GM12878 (cell line): ENCODE results near the gene CCSER2. TPM values are rescaled to one million over a fixed set of nuclear protein-coding genes. Genes with fewer than 3 reads are reported as not detected.

Source experiments
- ATAC-seq: fragments of 200-7000 bp; cut with Tn5 transposase; 3 replicates; pipeline ENCODE4 v1.9.1; 2020; ENCODE audit warnings: mild to moderate bottlenecking, moderate library complexity
- BruUV-seq: library from RNA; stranded (reverse); fragments of 400-500 nt; replicated peaks from 2 replicates; lab custom pipeline; 2021; lab: Mats Ljungman, UMichigan
- CTCF ChIA-PET: fragments of 300-600 bp; sonication (Branson Sonifier 250); formaldehyde crosslinking; extraction: SDS; loops from one replicate; lab custom pipeline; 2021; ENCODE audit warnings: inconsistent platforms; lab: Yijun Ruan, JAX
- POLR2A ChIA-PET: fragments of 350-600 bp; formaldehyde crosslinking; extraction: SDS; loops from one replicate; lab custom pipeline; 2021; ENCODE audit warnings: inconsistent platforms; lab: Charles Lee
- RAD21 ChIA-PET: fragments of 300-600 bp; sonication (Branson Sonifier 250); formaldehyde crosslinking; loops from one replicate; lab custom pipeline; 2023; ENCODE audit warnings: antibody characterized with exemption; ENCODE audit not compliant: unreplicated experiment; lab: Charles Lee
- SMC1A ChIA-PET: fragments of 300-600 bp; sonication (Branson Sonifier 250); formaldehyde crosslinking; loops from one replicate; lab custom pipeline; 2023; ENCODE audit not compliant: unreplicated experiment, uncharacterized antibody; lab: Charles Lee
- DNase-seq: peaks from one replicate; pipeline ENCODE4 v3.0.0-alpha.2; 2011; ENCODE audit warnings: low read depth, low spot score
- FAIRE-seq: peaks from 3 replicates; lab custom pipeline; 2011; peaks lifted over from hg19 to GRCh38; lab: Jason Lieb, UNC
- H2AFZ ChIP-seq: 2 replicates; pipeline ENCODE4 v1.6.0; 2011; ENCODE audit warnings: low read depth, low read length, control low read depth; ENCODE audit not compliant: control insufficient read depth
- H3K27ac ChIP-seq: 2 replicates; pipeline ENCODE4 v1.5.1; 2011; ENCODE audit warnings: control low read depth; ENCODE audit not compliant: control insufficient read depth, insufficient read depth
- H3K27me3 ChIP-seq, 2 experiments: replicated peaks in 1 of 2; 2 replicates each; pipeline versions ENCODE4 v1.6.0 to v1.6.1; 2011; ENCODE audit warnings: low read length in 1 of 2; ENCODE audit not compliant: control insufficient read depth in 2 of 2, insufficient read depth in 2 of 2
- H3K36me3 ChIP-seq, 2 experiments: 2 replicates each; pipeline ENCODE4 v1.5.1; 2011; ENCODE audit warnings: low read length in 1 of 2; ENCODE audit not compliant: control insufficient read depth in 2 of 2, insufficient read depth in 2 of 2
- H3K4me1 ChIP-seq: 2 replicates; pipeline ENCODE4 v1.6.1; 2011; ENCODE audit warnings: mild to moderate bottlenecking, low read length, moderate library complexity, mixed read lengths; ENCODE audit not compliant: control insufficient read depth, insufficient read depth
- H3K4me2 ChIP-seq: 2 replicates; pipeline ENCODE4 v1.6.0; 2011; ENCODE audit warnings: control low read depth; ENCODE audit not compliant: control insufficient read depth, insufficient read depth
- H3K4me3 ChIP-seq: fragments of 200-600 bp; sonication (generic); 2 replicates; pipeline ENCODE4 v1.5.1; 2016
- H3K79me2 ChIP-seq: 2 replicates; pipeline ENCODE4 v1.6.0; 2011; ENCODE audit warnings: low read length; ENCODE audit not compliant: control insufficient read depth, insufficient read depth
- H3K9ac ChIP-seq: 2 replicates; pipeline ENCODE4 v1.8.0; 2011; ENCODE audit warnings: low read length, control low read depth, mixed read lengths; ENCODE audit not compliant: control insufficient read depth, insufficient read depth
- H3K9me3 ChIP-seq: replicated peaks from 3 replicates; pipeline ENCODE4 v1.5.1; 2011; ENCODE audit warnings: mild to moderate bottlenecking, low read length; ENCODE audit not compliant: control insufficient read depth, insufficient read depth
- H4K20me1 ChIP-seq: 2 replicates; pipeline ENCODE4 v1.6.0; 2011; ENCODE audit not compliant: control insufficient read depth, insufficient read depth
- ATF3 ChIP-seq: IDR thresholded peaks from 2 replicates; pipeline ENCODE4 v1.6.1; 2011; ENCODE audit warnings: low read depth, mild to moderate bottlenecking, low read length, moderate library complexity, borderline replicate concordance; ENCODE audit errors: extremely low read depth
- E2F4 ChIP-seq: IDR thresholded peaks from 2 replicates; pipeline ENCODE4 v1.6.1; 2012; ENCODE audit warnings: low read depth, low read length, improper control_type of control experiment
- EZH2 ChIP-seq: IDR thresholded peaks from 2 replicates; pipeline ENCODE4 v1.6.1; 2012; ENCODE audit warnings: low read depth, mild to moderate bottlenecking, control low read depth, inconsistent platforms, low read length, borderline replicate concordance; ENCODE audit not compliant: control insufficient read depth
- PRDM15 ChIP-seq: fragments of 450-650 bp; formaldehyde crosslinking; IDR thresholded peaks from 2 replicates; pipeline ENCODE4 v1.4.0; 2020; ENCODE audit warnings: mild to moderate bottlenecking, moderate library complexity
- STAT3 ChIP-seq: IDR thresholded peaks from 2 replicates; pipeline ENCODE4 v1.6.1; 2011; ENCODE audit warnings: low read depth, low read length, improper control_type of control experiment
- YY1 ChIP-seq: IDR thresholded peaks from 2 replicates; pipeline ENCODE4 v1.6.1; 2011; ENCODE audit warnings: low read depth, mild to moderate bottlenecking, low read length
- ZBTB4 ChIP-seq: fragments of 450-650 bp; formaldehyde crosslinking; IDR thresholded peaks from 2 replicates; pipeline ENCODE4 v1.4.0; 2022; ENCODE audit warnings: mild to moderate bottlenecking, moderate library complexity
- ZBTB40 ChIP-seq: fragments of 450-650 bp; IDR thresholded peaks from 2 replicates; pipeline ENCODE4 v1.6.1; 2016; ENCODE audit warnings: mild to moderate bottlenecking, moderate library complexity, borderline replicate concordance
- ZNF622 ChIP-seq: fragments of 450-650 bp; IDR thresholded peaks from 2 replicates; pipeline ENCODE4 v1.6.1; 2017; ENCODE audit warnings: mild to moderate bottlenecking, inconsistent platforms
- whole genome bisulfite sequencing: methylation state at CpG from one replicate; pipeline ENCODE4 v1.1.6; 2016; ENCODE audit warnings: low lambda C conversion rate; ENCODE audit not compliant: insufficient replicate concordance, insufficient coverage; ENCODE audit errors: missing lambda C conversion rate; 5-methylcytosine and 5-hydroxymethylcytosine counted together
- in situ Hi-C: fragments of 300-500 bp; cut with MboI; formaldehyde crosslinking; loops from 9 replicates; pipeline ENCODE4 v1.14.3; 2018; ENCODE audit warnings: mixed read lengths
- intact Hi-C: fragments of 100-400 bp; cut with micrococcal nuclease; formaldehyde crosslinking; loops from one replicate; pipeline ENCODE4 v1.14.2; 2022; ENCODE audit not compliant: unreplicated experiment
- polyA plus RNA-seq, 11 experiments: library from polyadenylated mRNA; depleted of rRNA in 4 of 11; unstranded in 6 of 11; stranded (reverse) in 5 of 11; fragments of >200 nt; fragmentation: Nextera tagmentation in 4 of 11; fragmentation: Illumina TruSeq in 1 of 11; extraction: Ambion mirVana in 4 of 11; extraction: Trizol in 1 of 11; gene quantifications; 1 replicate in 1 of 11; 2 replicates in 10 of 11; pipeline versions ENCODE4 v1.2.1 to v1.2.3, GENCODE V29; 2011 to 2016; ENCODE audit warnings: inconsistent platforms in 2 of 11, missing spikeins in 2 of 11, low read depth in 1 of 11
- total RNA-seq, 4 experiments: library from RNA; depleted of rRNA in 3 of 4; stranded (reverse); fragments of >200 nt in 3 of 4; fragmentation: Illumina TruSeq in 1 of 4; extraction: Trizol in 1 of 4; gene quantifications; 2 replicates each; pipeline versions ENCODE4 v1.2.1 to v1.2.3, GENCODE V29; 2013 to 2021

CCSER2 gene
- total and polyA plus RNA-seq, 10 of the 15 experiments (the other 5 are each of a cell fraction or from before 2014, with no cell fraction given) = 4.7 to 18.8 (median 13.2) TPM

- ATAC-seq (peak; percentile 93), FAIRE-seq (peak; percentile 54), DNase-seq (no peak)
- no peak overlapping the region for H3K9ac ChIP-seq
- BruUV-seq = no TSS peak
- H3K4me2 ChIP-seq = no peak overlapping the region
- no peaks in the 10 kb centered on the region for H3K9me3 ChIP-seq
- in situ Hi-C loops (no loop called here), intact Hi-C loops (no loop called here)
- WGBS = 0% methylated on average over 2 of the region's 2 CpGs
- no peaks in the 10 kb centered on the region for H4K20me1 ChIP-seq
- H3K4me1 ChIP-seq = peaks cover 4% of the 10 kb centered on the region
- no peak overlapping the region; the same call in 1 of the 2 replicates for H3K4me3 ChIP-seq
- ChIA-PET POLR2A (no interaction called here), CTCF (interaction anchor here (0.9 to 1.8 kb wide), 7 partner anchors 8 to 103 kb away, joined by 3 to 6 read pairs (median 3); partner anchors contain the start of gene CCSER2), RAD21 (interaction anchor here (1.1 to 2.8 kb wide), 2 partner anchors 11 to 18 kb away, joined by 3 to 10 read pairs; partner anchors contain the start of gene CCSER2), SMC1A (interaction anchor here (0.9 to 1.9 kb wide), 7 partner anchors 12 to 220 kb away, joined by 3 to 14 read pairs (median 3); partner anchors contain the start of gene CCSER2)
- H3K79me2 ChIP-seq = no peaks in the 10 kb centered on the region
- H3K36me3 ChIP-seq = no peaks in the 10 kb centered on the region
- H2AFZ ChIP-seq = no peak overlapping the region
- H3K27me3 ChIP-seq = no peaks in the 10 kb centered on the region
- H3K27ac ChIP-seq = no peak overlapping the region
- TF ChIP-seq E2F4 (no peak), ZNF622 (no peak), STAT3 (no peak), PRDM15 (no peak), EZH2 (no peak), YY1 (no peak), ZBTB4 (CRISPR knock-in tag) (no peak), ATF3 (no peak), ZBTB40 (no peak; the same call in 1 of the 2 replicates)
Measured at GRCh38 chr10:84317174-84317573, 11.2 kb upstream of the CCSER2 start.
